K562 (cell line): ENCODE data around the gene NCKIPSD. TPM values are rescaled to one million over a fixed set of nuclear protein-coding genes. Genes with fewer than 3 reads are reported as not detected.

Experiments
- FOXA1 ChIP-seq: fragments of 450-650 bp; IDR thresholded peaks from 2 replicates; pipeline ENCODE4 v1.6.1; 2016; ENCODE audit warnings: mild to moderate bottlenecking, borderline replicate concordance
- POLR3G ChIP-seq: IDR thresholded peaks from 2 replicates; pipeline ENCODE4 v1.6.1; 2011; ENCODE audit not compliant: insufficient read length, insufficient replicate concordance; ENCODE audit errors: extremely low read depth
- ZNF124 ChIP-seq: sonication (generic); formaldehyde crosslinking; IDR thresholded peaks from 2 replicates; pipeline ENCODE4 v1.8.1; 2022; ENCODE audit warnings: missing genetic modification reagents
- ZNF184 ChIP-seq: sonication (generic); formaldehyde crosslinking; IDR thresholded peaks from 2 replicates; pipeline ENCODE4 v1.5.0; 2020; ENCODE audit warnings: missing genetic modification reagents
- ZNF263 ChIP-seq: sonication (generic); formaldehyde crosslinking; IDR thresholded peaks from 2 replicates; pipeline ENCODE4 v1.8.0; 2022; ENCODE audit warnings: mild to moderate bottlenecking, missing genetic modification reagents, borderline replicate concordance
- polyA plus RNA-seq, 8 experiments: library from polyadenylated mRNA; depleted of rRNA in 4 of 8; stranded (reverse) in 5 of 8; unstranded in 3 of 8; fragments of >200 nt; fragmentation: Nextera tagmentation in 2 of 8; fragmentation: Illumina TruSeq in 1 of 8; extraction: Ambion mirVana in 2 of 8; extraction: Trizol in 1 of 8; gene quantifications; 2 replicates each; pipeline versions ENCODE4 v1.2.1 to v1.2.3, GENCODE V29; 2011 to 2014; ENCODE audit warnings: inconsistent platforms in 1 of 8, missing spikeins in 1 of 8
- total RNA-seq, 7 experiments: library from RNA; depleted of rRNA in 6 of 7; stranded (reverse); fragments of >200 nt in 6 of 7; fragmentation: Illumina TruSeq in 2 of 7; extraction: Trizol in 2 of 7; gene quantifications; 2 replicates each; pipeline versions ENCODE4 v1.2.1 to v1.2.3, GENCODE V29; 2011 to 2021; ENCODE audit warnings: low replicate concordance in 1 of 7
- TF ChIP-seq, protein P1 (sequence below): fragments of 250-450 bp; sonication (Bioruptor Pico); IDR thresholded peaks from 2 replicates; pipeline ENCODE4 v1.9.0; 2021; ENCODE audit warnings: mild to moderate bottlenecking, inconsistent platforms
- TF ChIP-seq, protein P2 (sequence below): sonication (generic); formaldehyde crosslinking; IDR thresholded peaks from 2 replicates; pipeline ENCODE4 v1.8.0; 2022; ENCODE audit warnings: missing genetic modification reagents, mild to moderate bottlenecking, moderate library complexity, borderline replicate concordance
- TF ChIP-seq, protein P3 (sequence below): fragments of 450-650 bp; IDR thresholded peaks from 2 replicates; pipeline ENCODE4 v1.6.1; 2016; ENCODE audit warnings: mild to moderate bottlenecking, moderate library complexity
- TF ChIP-seq, protein P4 (sequence below): fragments of 450-650 bp; conservative IDR thresholded peaks from 2 replicates; pipeline ENCODE4 v1.6.1; 2016; ENCODE audit warnings: missing genetic modification characterization, low read depth, mild to moderate bottlenecking, missing compliant biosample characterization, moderate library complexity

Gene NCKIPSD
- total and polyA plus RNA-seq, 9 of the 15 experiments (the other 6 are each of a cell fraction or from before 2014, with no cell fraction given) = 0.49 to 24.4 (median 12.3) TPM

DNA sequence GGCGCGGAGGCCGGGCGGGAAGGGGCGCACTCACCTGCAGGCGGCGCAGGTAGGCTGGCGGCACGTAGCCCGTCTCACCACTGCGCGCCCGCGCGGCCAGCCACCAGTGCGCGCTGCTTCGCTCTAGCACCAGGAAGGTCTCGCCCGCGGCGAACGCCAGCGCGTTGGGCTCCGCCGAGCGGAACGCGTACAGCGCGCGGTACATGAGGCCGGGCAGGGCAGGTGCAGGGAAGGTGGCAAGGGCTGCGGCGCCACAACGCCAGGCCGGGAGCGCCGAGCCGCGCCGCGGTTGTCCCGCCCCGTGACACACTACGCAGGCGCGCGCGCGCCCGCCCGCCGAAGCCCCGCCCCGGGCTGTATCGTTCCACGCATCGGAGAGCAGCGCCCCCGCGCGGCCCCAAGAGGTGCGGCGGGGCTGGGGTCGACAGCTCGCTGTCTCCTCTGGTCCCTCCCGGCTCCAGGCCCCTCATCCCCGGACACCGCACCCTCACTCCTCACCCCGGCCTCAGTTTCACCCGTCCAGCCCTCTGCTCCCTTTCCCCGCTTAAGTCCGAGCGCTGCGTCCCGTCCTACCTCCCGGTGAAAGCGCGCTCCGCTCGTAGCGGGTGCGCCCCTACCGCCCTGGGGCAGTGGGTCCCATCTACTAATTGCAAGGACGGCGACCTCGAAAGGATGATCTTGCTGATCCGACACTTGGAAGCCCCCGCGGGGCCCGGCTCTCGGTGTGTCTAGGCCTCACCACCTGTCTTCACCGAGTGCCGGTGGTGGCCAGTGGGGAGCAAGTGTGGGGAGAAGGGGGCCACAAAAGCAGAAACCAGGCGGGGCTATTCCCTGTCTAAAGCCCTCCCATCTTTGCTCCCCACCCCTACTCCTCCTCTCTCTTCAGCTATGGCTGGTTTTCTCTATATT lies at the start of gene NCKIPSD (continued):
- TF ChIP-seq, protein P1, sequence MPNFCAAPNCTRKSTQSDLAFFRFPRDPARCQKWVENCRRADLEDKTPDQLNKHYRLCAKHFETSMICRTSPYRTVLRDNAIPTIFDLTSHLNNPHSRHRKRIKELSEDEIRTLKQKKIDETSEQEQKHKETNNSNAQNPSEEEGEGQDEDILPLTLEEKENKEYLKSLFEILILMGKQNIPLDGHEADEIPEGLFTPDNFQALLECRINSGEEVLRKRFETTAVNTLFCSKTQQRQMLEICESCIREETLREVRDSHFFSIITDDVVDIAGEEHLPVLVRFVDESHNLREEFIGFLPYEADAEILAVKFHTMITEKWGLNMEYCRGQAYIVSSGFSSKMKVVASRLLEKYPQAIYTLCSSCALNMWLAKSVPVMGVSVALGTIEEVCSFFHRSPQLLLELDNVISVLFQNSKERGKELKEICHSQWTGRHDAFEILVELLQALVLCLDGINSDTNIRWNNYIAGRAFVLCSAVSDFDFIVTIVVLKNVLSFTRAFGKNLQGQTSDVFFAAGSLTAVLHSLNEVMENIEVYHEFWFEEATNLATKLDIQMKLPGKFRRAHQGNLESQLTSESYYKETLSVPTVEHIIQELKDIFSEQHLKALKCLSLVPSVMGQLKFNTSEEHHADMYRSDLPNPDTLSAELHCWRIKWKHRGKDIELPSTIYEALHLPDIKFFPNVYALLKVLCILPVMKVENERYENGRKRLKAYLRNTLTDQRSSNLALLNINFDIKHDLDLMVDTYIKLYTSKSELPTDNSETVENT (CRISPR knock-in tag) = peak; percentile 63; the same call in 1 of the 2 replicates
- TF ChIP-seq, protein P2, sequence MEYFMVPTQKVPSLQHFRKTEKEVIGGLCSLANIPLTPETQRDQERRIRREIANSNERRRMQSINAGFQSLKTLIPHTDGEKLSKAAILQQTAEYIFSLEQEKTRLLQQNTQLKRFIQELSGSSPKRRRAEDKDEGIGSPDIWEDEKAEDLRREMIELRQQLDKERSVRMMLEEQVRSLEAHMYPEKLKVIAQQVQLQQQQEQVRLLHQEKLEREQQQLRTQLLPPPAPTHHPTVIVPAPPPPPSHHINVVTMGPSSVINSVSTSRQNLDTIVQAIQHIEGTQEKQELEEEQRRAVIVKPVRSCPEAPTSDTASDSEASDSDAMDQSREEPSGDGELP (CRISPR knock-in tag) = peak; percentile 36; the same call in 1 of the 2 replicates
- TF ChIP-seq ZNF263 (CRISPR knock-in tag) (peak; percentile 26; the same call in 1 of the 2 replicates), FOXA1 (no peak), ZNF124 (CRISPR knock-in tag) (no peak), ZNF184 (CRISPR knock-in tag) (no peak), POLR3G (no peak)
- TF ChIP-seq, protein P3, sequence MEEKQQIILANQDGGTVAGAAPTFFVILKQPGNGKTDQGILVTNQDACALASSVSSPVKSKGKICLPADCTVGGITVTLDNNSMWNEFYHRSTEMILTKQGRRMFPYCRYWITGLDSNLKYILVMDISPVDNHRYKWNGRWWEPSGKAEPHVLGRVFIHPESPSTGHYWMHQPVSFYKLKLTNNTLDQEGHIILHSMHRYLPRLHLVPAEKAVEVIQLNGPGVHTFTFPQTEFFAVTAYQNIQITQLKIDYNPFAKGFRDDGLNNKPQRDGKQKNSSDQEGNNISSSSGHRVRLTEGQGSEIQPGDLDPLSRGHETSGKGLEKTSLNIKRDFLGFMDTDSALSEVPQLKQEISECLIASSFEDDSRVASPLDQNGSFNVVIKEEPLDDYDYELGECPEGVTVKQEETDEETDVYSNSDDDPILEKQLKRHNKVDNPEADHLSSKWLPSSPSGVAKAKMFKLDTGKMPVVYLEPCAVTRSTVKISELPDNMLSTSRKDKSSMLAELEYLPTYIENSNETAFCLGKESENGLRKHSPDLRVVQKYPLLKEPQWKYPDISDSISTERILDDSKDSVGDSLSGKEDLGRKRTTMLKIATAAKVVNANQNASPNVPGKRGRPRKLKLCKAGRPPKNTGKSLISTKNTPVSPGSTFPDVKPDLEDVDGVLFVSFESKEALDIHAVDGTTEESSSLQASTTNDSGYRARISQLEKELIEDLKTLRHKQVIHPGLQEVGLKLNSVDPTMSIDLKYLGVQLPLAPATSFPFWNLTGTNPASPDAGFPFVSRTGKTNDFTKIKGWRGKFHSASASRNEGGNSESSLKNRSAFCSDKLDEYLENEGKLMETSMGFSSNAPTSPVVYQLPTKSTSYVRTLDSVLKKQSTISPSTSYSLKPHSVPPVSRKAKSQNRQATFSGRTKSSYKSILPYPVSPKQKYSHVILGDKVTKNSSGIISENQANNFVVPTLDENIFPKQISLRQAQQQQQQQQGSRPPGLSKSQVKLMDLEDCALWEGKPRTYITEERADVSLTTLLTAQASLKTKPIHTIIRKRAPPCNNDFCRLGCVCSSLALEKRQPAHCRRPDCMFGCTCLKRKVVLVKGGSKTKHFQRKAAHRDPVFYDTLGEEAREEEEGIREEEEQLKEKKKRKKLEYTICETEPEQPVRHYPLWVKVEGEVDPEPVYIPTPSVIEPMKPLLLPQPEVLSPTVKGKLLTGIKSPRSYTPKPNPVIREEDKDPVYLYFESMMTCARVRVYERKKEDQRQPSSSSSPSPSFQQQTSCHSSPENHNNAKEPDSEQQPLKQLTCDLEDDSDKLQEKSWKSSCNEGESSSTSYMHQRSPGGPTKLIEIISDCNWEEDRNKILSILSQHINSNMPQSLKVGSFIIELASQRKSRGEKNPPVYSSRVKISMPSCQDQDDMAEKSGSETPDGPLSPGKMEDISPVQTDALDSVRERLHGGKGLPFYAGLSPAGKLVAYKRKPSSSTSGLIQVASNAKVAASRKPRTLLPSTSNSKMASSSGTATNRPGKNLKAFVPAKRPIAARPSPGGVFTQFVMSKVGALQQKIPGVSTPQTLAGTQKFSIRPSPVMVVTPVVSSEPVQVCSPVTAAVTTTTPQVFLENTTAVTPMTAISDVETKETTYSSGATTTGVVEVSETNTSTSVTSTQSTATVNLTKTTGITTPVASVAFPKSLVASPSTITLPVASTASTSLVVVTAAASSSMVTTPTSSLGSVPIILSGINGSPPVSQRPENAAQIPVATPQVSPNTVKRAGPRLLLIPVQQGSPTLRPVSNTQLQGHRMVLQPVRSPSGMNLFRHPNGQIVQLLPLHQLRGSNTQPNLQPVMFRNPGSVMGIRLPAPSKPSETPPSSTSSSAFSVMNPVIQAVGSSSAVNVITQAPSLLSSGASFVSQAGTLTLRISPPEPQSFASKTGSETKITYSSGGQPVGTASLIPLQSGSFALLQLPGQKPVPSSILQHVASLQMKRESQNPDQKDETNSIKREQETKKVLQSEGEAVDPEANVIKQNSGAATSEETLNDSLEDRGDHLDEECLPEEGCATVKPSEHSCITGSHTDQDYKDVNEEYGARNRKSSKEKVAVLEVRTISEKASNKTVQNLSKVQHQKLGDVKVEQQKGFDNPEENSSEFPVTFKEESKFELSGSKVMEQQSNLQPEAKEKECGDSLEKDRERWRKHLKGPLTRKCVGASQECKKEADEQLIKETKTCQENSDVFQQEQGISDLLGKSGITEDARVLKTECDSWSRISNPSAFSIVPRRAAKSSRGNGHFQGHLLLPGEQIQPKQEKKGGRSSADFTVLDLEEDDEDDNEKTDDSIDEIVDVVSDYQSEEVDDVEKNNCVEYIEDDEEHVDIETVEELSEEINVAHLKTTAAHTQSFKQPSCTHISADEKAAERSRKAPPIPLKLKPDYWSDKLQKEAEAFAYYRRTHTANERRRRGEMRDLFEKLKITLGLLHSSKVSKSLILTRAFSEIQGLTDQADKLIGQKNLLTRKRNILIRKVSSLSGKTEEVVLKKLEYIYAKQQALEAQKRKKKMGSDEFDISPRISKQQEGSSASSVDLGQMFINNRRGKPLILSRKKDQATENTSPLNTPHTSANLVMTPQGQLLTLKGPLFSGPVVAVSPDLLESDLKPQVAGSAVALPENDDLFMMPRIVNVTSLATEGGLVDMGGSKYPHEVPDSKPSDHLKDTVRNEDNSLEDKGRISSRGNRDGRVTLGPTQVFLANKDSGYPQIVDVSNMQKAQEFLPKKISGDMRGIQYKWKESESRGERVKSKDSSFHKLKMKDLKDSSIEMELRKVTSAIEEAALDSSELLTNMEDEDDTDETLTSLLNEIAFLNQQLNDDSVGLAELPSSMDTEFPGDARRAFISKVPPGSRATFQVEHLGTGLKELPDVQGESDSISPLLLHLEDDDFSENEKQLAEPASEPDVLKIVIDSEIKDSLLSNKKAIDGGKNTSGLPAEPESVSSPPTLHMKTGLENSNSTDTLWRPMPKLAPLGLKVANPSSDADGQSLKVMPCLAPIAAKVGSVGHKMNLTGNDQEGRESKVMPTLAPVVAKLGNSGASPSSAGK = no peak
- TF ChIP-seq, protein P4, sequence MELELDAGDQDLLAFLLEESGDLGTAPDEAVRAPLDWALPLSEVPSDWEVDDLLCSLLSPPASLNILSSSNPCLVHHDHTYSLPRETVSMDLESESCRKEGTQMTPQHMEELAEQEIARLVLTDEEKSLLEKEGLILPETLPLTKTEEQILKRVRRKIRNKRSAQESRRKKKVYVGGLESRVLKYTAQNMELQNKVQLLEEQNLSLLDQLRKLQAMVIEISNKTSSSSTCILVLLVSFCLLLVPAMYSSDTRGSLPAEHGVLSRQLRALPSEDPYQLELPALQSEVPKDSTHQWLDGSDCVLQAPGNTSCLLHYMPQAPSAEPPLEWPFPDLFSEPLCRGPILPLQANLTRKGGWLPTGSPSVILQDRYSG = no peak
